Measurements from ENCODE around the gene NSUN6.

DNA sequence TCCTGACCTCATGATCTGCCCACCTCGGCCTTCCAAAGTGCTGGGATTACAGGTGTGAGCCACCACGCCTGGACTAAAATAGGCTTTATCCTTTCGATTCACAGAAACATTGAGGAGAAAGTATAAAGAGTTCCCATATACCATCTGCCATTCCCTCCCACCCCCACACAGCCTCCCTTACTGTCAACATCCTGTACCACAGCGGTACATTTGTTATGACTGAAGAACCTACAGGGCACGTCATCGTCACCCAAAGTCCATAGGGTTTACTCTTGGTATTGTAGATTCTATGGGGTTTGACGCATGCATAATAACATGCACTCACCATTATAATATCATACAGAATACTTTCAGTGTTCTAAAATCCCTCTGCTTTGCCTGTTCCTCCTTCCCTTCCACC lies 35.8 kb upstream of the NSUN6 start:
- TF ChIP-seq, protein P1, sequence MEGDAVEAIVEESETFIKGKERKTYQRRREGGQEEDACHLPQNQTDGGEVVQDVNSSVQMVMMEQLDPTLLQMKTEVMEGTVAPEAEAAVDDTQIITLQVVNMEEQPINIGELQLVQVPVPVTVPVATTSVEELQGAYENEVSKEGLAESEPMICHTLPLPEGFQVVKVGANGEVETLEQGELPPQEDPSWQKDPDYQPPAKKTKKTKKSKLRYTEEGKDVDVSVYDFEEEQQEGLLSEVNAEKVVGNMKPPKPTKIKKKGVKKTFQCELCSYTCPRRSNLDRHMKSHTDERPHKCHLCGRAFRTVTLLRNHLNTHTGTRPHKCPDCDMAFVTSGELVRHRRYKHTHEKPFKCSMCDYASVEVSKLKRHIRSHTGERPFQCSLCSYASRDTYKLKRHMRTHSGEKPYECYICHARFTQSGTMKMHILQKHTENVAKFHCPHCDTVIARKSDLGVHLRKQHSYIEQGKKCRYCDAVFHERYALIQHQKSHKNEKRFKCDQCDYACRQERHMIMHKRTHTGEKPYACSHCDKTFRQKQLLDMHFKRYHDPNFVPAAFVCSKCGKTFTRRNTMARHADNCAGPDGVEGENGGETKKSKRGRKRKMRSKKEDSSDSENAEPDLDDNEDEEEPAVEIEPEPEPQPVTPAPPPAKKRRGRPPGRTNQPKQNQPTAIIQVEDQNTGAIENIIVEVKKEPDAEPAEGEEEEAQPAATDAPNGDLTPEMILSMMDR (IDR thresholded peaks at IDR 0.05): no peak
- TF ChIP-seq RELA (CRISPR knock-in tag; IDR thresholded peaks at IDR 0.05; ENCODE audit: borderline replicate concordance) (no peak), NR2C2 (CRISPR knock-in tag; IDR thresholded peaks at IDR 0.05) (no peak), IRF2 (CRISPR knock-in tag; IDR thresholded peaks at IDR 0.05; ENCODE audit: borderline replicate concordance, low read depth) (no peak), NR3C1 (CRISPR knock-in tag; conservative IDR thresholded peaks at IDR 0.05; ENCODE audit: low read depth) (no peak), FOXP1 (CRISPR knock-in tag; IDR thresholded peaks at IDR 0.05; ENCODE audit: borderline replicate concordance) (no peak), SP1 (CRISPR knock-in tag; conservative IDR thresholded peaks at IDR 0.05) (no peak)
- TF ChIP-seq, protein P2, sequence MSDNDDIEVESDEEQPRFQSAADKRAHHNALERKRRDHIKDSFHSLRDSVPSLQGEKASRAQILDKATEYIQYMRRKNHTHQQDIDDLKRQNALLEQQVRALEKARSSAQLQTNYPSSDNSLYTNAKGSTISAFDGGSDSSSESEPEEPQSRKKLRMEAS (CRISPR knock-in tag; IDR thresholded peaks at IDR 0.05): no peak
- TF ChIP-seq, protein P3, sequence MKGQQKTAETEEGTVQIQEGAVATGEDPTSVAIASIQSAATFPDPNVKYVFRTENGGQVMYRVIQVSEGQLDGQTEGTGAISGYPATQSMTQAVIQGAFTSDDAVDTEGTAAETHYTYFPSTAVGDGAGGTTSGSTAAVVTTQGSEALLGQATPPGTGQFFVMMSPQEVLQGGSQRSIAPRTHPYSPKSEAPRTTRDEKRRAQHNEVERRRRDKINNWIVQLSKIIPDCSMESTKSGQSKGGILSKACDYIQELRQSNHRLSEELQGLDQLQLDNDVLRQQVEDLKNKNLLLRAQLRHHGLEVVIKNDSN (CRISPR knock-in tag; IDR thresholded peaks at IDR 0.05): no peak
- TF ChIP-seq, protein P4, sequence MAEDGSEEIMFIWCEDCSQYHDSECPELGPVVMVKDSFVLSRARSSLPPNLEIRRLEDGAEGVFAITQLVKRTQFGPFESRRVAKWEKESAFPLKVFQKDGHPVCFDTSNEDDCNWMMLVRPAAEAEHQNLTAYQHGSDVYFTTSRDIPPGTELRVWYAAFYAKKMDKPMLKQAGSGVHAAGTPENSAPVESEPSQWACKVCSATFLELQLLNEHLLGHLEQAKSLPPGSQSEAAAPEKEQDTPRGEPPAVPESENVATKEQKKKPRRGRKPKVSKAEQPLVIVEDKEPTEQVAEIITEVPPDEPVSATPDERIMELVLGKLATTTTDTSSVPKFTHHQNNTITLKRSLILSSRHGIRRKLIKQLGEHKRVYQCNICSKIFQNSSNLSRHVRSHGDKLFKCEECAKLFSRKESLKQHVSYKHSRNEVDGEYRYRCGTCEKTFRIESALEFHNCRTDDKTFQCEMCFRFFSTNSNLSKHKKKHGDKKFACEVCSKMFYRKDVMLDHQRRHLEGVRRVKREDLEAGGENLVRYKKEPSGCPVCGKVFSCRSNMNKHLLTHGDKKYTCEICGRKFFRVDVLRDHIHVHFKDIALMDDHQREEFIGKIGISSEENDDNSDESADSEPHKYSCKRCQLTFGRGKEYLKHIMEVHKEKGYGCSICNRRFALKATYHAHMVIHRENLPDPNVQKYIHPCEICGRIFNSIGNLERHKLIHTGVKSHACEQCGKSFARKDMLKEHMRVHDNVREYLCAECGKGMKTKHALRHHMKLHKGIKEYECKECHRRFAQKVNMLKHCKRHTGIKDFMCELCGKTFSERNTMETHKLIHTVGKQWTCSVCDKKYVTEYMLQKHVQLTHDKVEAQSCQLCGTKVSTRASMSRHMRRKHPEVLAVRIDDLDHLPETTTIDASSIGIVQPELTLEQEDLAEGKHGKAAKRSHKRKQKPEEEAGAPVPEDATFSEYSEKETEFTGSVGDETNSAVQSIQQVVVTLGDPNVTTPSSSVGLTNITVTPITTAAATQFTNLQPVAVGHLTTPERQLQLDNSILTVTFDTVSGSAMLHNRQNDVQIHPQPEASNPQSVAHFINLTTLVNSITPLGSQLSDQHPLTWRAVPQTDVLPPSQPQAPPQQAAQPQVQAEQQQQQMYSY (CRISPR knock-in tag; IDR thresholded peaks at IDR 0.05): no peak

Data from WTC11 (cell line).